PFSK-1 (cell line): ENCODE data around the gene CDC16.

ENCODE experiments used
- FOXP2 ChIP-seq: optimal IDR thresholded peaks from 2 replicates; pipeline ENCODE3; 2011; ENCODE audit warnings: borderline replicate concordance, control low read depth, inconsistent platforms; ENCODE audit not compliant: insufficient read depth; ENCODE audit errors: extremely low read length, extremely low read depth
- POLR2AphosphoS5 ChIP-seq: IDR thresholded peaks from 2 replicates; pipeline ENCODE4 v1.6.1; 2012; ENCODE audit warnings: low read depth, mild to moderate bottlenecking, control low read depth, low read length, moderate library complexity
- SIN3A ChIP-seq: IDR thresholded peaks from 2 replicates; pipeline ENCODE4 v1.6.1; 2012; ENCODE audit warnings: mild to moderate bottlenecking, low read length, moderate library complexity, borderline replicate concordance; ENCODE audit not compliant: insufficient read depth
- TAF1 ChIP-seq: IDR thresholded peaks from 2 replicates; pipeline ENCODE4 v1.6.1; 2012; ENCODE audit warnings: low read length, control low read depth, borderline replicate concordance; ENCODE audit not compliant: insufficient read depth
- TF ChIP-seq, protein P1 (sequence below), 2 experiments: IDR thresholded peaks; 2 replicates each; pipeline versions ENCODE4 v1.6.1 to v1.8.0; 2011 to 2012; ENCODE audit warnings: low read depth in 2 of 2, low read length in 2 of 2, control low read depth in 1 of 2, inconsistent platforms in 1 of 2, mild to moderate bottlenecking in 1 of 2, moderate library complexity in 1 of 2; ENCODE audit not compliant: insufficient read depth in 1 of 2

The CDC16 gene

DNA sequence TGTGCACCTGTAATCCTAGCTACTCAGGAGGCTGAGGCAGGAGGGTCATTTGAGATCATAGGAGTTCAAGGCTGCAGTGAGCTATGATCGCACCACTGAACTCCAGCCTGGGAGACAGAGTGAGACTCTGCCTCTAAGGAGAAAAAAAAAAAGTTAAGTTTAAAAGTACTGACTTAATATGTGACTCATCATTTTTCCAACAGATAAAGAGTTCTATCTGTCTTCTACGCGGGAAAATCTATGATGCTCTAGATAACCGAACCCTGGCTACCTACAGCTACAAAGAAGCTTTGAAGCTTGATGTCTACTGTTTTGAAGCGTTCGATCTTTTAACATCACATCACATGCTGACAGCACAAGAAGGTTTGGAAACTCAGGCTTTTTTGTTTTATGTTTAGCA is 7.2 kb downstream of the CDC16 start:
- TF ChIP-seq TAF1 (no peak), POLR2AphosphoS5 (no peak), SIN3A (no peak)

DNA sequence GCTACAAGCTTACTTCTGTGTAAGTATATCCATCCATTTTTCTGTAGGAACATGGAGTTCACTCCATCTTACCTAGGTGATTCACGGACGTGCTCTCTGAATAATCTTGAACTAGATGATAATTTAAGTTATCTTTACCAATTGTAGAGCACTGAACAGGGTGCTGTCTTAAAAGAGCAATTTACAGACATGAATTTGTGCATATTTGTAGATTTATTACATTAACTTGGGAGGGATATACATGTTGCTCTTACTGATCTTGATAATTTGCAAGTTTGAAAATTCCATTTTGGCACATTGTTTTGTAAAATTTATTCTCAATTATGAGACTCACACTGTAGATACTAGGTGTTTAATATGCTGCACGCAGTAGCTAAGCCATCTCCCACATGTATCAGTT is 9.3 kb downstream of the CDC16 start:
- TF ChIP-seq POLR2AphosphoS5 (no peak), TAF1 (no peak), SIN3A (no peak)
- TF ChIP-seq, protein P1, sequence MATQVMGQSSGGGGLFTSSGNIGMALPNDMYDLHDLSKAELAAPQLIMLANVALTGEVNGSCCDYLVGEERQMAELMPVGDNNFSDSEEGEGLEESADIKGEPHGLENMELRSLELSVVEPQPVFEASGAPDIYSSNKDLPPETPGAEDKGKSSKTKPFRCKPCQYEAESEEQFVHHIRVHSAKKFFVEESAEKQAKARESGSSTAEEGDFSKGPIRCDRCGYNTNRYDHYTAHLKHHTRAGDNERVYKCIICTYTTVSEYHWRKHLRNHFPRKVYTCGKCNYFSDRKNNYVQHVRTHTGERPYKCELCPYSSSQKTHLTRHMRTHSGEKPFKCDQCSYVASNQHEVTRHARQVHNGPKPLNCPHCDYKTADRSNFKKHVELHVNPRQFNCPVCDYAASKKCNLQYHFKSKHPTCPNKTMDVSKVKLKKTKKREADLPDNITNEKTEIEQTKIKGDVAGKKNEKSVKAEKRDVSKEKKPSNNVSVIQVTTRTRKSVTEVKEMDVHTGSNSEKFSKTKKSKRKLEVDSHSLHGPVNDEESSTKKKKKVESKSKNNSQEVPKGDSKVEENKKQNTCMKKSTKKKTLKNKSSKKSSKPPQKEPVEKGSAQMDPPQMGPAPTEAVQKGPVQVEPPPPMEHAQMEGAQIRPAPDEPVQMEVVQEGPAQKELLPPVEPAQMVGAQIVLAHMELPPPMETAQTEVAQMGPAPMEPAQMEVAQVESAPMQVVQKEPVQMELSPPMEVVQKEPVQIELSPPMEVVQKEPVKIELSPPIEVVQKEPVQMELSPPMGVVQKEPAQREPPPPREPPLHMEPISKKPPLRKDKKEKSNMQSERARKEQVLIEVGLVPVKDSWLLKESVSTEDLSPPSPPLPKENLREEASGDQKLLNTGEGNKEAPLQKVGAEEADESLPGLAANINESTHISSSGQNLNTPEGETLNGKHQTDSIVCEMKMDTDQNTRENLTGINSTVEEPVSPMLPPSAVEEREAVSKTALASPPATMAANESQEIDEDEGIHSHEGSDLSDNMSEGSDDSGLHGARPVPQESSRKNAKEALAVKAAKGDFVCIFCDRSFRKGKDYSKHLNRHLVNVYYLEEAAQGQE (IDR thresholded peaks at IDR 0.05; ENCODE audit: insufficient read depth in 1 of 2, low read depth in 2 of 2, low read length in 2 of 2): no peak

DNA sequence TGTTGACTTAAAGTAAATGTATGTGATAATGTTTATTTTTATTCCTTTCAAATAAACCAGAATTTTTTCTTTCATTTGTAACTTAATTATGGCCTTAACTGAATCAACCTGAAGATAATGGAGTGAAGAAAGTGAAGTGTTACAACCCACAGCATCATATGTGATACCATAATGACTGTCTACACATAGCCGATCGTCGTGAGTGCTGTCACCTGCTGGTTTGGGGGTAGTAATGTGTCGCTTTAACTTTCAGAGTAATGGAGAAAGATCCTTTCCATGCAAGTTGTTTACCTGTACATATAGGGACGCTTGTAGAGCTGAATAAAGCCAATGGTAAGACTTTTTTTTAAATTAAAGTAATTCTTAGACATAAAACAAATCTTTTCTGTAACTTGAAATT is 9.9 kb downstream of the CDC16 start:
- TF ChIP-seq POLR2AphosphoS5: no peak
- TF ChIP-seq SIN3A: no peak
- TF ChIP-seq TAF1: no peak
- TF ChIP-seq FOXP2: no peak
- TF ChIP-seq, protein P1 (IDR thresholded peaks at IDR 0.05; ENCODE audit: insufficient read depth in 1 of 2, low read depth in 2 of 2, low read length in 2 of 2): no peak

DNA sequence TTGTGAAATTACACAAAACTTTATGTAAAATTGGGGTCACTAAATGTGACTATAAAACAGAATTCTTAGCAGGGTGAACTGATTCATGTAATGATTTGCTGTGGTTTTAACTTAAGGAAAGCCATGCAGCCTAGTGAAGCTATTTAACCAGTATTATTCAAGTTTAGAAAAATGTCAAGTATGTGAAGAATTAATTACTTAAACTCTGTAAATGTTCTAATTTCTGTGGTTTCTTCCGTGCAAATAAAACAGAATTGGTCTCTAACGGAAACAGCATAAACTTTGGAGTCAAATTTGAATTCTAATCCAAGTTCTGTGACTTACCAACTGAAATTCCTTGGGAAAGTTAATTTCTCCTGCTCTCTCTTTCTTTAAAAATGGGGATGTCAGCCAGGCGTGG is 13.3 kb downstream of the CDC16 start:
- TF ChIP-seq FOXP2: no peak
- TF ChIP-seq SIN3A: no peak
- no peak for TF ChIP-seq POLR2AphosphoS5
- TF ChIP-seq, protein P1 (IDR thresholded peaks at IDR 0.05; ENCODE audit: insufficient read depth in 1 of 2, low read depth in 2 of 2, low read length in 2 of 2): no peak
- TF ChIP-seq TAF1: no peak

DNA sequence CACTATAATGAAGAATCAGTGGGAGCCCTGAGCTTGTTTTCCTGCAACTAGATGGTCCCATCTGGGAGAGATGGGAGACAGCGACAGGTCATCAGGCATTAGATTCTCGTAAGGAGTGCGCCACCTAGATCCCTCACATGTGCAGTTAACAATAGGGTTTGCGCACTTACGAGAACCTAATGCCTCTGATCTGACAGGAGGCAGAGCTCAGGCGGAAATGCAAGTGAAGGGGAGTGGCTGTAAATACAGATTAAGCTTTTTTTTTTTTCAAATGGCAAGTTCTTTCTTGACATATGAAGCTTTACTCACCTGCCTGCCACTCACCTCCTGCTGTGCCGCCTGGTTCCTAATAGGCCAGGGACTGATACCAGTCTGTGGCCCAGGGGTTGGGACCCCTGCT is 14.4 kb downstream of the CDC16 start:
- TF ChIP-seq POLR2AphosphoS5 (no peak), TAF1 (no peak), SIN3A (no peak), FOXP2 (no peak)
- TF ChIP-seq, protein P1 (IDR thresholded peaks at IDR 0.05; ENCODE audit: insufficient read depth in 1 of 2, low read depth in 2 of 2, low read length in 2 of 2): no peak
